GM12864 (cell line): ENCODE measurements around the gene SARM1.

Experiments
- DNase-seq: peaks from one replicate; pipeline ENCODE4 v3.0.0-alpha.2; 2011; ENCODE audit warnings: low read depth
- H3K4me3 ChIP-seq: 2 replicates; pipeline ENCODE4 v1.5.1; 2011; ENCODE audit warnings: mild to moderate bottlenecking, low read depth, low read length, control low read depth
- TF ChIP-seq, protein P1 (sequence below): IDR thresholded peaks from 2 replicates; pipeline ENCODE4 v1.5.1; 2011; ENCODE audit warnings: low read depth, mild to moderate bottlenecking, moderate library complexity, low read length, control low read depth, inconsistent platforms; ENCODE audit errors: missing control alignments

Gene SARM1

DNA sequence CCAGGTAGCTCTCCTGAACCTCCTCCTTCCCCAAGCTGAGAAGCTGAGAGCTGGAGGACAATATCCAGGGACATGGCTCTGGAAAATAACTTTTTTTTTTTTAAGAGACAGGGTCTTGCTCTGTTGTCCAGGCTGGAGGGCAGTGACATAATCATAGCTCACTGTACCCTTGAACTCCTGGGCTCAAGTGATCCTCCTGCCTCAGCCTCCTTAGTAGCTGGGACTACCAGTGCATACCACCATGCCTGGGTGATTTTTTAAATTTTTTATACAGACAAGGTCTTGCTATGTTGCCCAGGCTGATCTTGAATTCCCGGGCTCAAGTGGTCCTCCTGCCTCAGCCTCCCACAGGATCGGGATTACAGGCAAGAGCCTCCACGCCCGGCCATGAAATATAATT, 28.3 kb downstream of the SARM1 start:
- TF ChIP-seq, protein P1, sequence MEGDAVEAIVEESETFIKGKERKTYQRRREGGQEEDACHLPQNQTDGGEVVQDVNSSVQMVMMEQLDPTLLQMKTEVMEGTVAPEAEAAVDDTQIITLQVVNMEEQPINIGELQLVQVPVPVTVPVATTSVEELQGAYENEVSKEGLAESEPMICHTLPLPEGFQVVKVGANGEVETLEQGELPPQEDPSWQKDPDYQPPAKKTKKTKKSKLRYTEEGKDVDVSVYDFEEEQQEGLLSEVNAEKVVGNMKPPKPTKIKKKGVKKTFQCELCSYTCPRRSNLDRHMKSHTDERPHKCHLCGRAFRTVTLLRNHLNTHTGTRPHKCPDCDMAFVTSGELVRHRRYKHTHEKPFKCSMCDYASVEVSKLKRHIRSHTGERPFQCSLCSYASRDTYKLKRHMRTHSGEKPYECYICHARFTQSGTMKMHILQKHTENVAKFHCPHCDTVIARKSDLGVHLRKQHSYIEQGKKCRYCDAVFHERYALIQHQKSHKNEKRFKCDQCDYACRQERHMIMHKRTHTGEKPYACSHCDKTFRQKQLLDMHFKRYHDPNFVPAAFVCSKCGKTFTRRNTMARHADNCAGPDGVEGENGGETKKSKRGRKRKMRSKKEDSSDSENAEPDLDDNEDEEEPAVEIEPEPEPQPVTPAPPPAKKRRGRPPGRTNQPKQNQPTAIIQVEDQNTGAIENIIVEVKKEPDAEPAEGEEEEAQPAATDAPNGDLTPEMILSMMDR, result no peak

DNA sequence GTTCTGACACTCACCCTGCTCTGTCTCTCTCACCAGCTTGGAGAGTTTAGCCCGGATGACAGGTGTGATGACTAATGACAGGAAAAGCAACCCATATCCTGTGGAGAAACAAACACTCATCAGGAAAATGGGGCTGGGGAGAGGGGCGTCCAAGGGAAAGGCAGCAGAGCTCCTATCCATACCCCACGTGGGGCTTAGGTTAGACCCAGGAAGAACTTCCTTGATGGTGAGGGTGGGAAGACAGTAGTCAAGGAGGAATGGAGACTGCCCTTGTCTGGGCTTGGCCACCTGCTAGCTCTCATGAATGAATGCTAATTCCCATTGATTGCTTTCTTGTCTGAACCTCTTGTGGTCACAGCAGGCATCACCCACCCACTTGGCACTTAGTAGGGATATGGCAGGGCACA, 30.7 kb downstream of the SARM1 start:
- no peak overlapping the region for H3K4me3 ChIP-seq
- DNase-seq, result no peak
- TF ChIP-seq, protein P1, result no peak

More for the DNA sequence above, 28.3 kb downstream of the SARM1 start:
- H3K4me3 ChIP-seq, result no peak overlapping the region
- DNase-seq, result no peak

DNA sequence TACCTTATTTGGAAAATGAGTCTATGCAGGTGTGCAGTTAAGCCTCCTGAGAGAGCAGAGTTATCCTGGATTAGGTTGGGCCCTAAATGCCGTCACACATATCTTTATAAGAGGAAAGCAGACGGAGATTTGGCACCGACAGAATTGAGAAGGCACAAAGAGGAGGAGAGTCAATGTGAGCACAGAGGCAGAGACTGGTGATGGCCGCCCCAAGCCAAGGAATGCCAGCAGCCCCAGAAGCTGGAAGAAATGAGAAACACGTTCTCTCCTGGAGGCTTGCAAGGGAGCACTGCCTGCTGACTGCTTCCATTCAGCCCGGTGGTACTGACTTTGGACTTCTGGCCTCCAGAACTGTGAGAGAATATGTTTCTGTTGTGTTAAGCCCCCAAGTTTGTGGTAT, 31.4 kb downstream of the SARM1 start:
- TF ChIP-seq, protein P1, result no peak
- no peak for DNase-seq

DNA sequence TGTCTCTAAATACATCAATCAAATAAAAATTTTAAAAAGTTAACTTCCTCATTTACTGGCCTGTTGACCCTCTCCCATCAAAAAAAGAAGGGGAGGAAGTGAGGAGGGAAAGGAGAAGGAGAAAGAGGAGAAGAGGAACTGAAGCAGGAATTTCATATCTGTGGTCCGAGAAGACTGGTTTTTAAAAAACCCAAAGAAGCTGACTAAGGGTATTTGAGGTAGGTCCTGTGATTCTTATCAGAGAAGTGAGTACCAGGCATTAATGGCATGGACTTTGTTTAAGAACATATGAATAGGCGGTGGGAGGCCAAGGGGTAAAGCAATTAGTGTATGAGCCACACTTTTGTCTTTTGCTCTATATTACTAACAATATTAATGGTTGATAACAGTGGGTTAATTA, 32.5 kb downstream of the SARM1 start:
- no peak for DNase-seq
- no peak overlapping the region for H3K4me3 ChIP-seq
- TF ChIP-seq, protein P1, result no peak

More for the DNA sequence above, 31.4 kb downstream of the SARM1 start:
- H3K4me3 ChIP-seq, result no peak overlapping the region

DNA sequence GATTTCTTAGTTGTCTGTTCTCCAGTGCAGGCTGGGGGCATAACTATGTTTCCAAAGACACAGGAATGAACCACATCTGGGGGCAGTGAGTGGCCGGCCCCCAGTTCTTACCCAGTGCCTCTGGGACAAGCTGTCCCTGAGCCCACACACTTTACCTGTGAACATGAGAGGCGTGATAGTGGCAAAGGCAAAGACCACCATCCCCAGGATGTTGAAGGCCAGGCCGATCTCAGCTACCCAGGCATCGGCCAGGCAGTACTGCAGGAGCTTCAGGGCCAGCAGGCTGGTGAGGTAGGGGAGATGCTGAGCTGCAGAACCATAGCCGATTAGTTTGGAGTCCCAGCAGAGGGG, 32.9 kb downstream of the SARM1 start:
- H3K4me3 ChIP-seq, result no peak overlapping the region
- TF ChIP-seq, protein P1, result no peak
- no peak for DNase-seq

DNA sequence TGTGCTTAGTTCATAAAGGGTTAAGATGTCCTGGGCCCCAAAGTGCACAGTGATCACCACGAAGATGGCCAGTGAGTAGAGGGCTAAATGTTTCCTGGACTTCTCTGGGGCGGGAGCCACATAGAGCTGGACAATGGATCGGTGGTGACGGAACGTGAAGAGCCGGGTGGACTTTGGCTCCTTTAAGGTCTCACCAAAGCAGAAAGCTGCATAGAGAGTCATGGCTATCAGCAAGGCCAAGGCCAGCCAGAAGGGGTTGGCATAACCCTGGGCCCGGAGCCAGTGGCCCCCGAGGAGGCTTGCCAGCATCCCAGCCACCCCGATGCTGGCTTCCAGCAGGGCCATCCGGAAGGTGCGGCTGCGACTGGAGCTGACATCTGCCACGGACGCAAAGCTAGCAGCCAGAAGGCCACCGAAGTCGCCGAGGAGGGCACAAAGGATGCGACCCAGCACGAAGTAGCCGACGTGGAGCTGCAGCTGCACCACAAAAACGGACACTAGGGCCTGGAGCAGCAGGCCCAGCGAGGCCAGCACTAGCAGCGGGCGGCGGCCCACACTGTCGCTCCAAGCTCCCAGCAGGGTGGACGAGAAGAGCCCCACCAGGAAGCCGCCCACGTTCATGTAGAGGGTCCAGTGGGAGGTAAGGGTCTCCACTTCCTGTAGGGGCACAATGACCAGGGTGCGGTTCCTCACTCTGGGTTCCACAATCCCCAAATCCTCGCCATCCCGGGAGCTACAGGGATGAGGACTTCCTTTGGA, 33.5 kb downstream of the SARM1 start:
- H3K4me3 ChIP-seq, result peak overlapping the region; percentile 86
- DNase-seq, result no peak
- TF ChIP-seq, protein P1, result no peak
